K562 (cell line): ENCODE results near the gene GTPBP6. TPM values are rescaled to one million over a fixed set of nuclear protein-coding genes. Genes with fewer than 3 reads are reported as not detected.
A peak's percentile ranks its signal among the peaks of the same experiment; 100 is the strongest.

ENCODE experiments used
- ATAC-seq: fragments of 200-7000 bp; cut with Tn5 transposase; 3 replicates; pipeline ENCODE4 v1.9.1; 2020; ENCODE audit warnings: moderate library complexity
- BruUV-seq: library from RNA; stranded (reverse); fragments of 400-500 nt; replicated peaks from 2 replicates; lab custom pipeline; 2021; lab: Mats Ljungman, UMichigan
- CTCF ChIA-PET: fragments of 300-600 bp; formaldehyde crosslinking; extraction: SDS; loops from one replicate; lab custom pipeline; 2021; ENCODE audit warnings: low intra/inter-chr PET ratio; lab: Yijun Ruan, JAX
- POLR2A ChIA-PET: fragments of 300-600, 350-650 bp; sonication (Branson Sonifier 250); formaldehyde crosslinking; extraction: SDS; loops from one replicate; lab custom pipeline; 2021; ENCODE audit warnings: antibody characterized with exemption, inconsistent platforms; lab: Yijun Ruan, JAX
- DNase-seq, 4 experiments: peaks; one replicate each; pipeline versions ENCODE4 v3.0.0 to v3.0.0-alpha.2; 2011 to 2018; ENCODE audit warnings: low spot score in 3 of 4, mixed read lengths in 3 of 4; ENCODE audit errors: extremely low read depth in 1 of 4
- FAIRE-seq: peaks from 2 replicates; lab custom pipeline; 2011; peaks lifted over from hg19 to GRCh38; lab: Jason Lieb, UNC
- H2AFZ ChIP-seq: 2 replicates; pipeline ENCODE4 v1.6.0; 2011; ENCODE audit warnings: low read depth, low read length, control low read depth, inconsistent platforms
- H3K27ac ChIP-seq: fragments of 200-600 bp; 3 replicates; pipeline ENCODE4 v1.8.0; 2011; ENCODE audit warnings: low read depth, mild to moderate bottlenecking, control low read depth, inconsistent platforms, low read length, moderate library complexity, mixed read lengths; ENCODE audit errors: extremely low read depth
- H3K27me3 ChIP-seq, 2 experiments: fragments of 300-600 bp in 1 of 2; 2 replicates in 1 of 2; 3 replicates in 1 of 2; pipeline versions ENCODE4 v1.6.0 to v1.8.0; 2011; ENCODE audit warnings: inconsistent platforms in 2 of 2, low read length in 2 of 2, mild to moderate bottlenecking in 1 of 2, mixed read lengths in 1 of 2, moderate library complexity in 1 of 2; ENCODE audit not compliant: control insufficient read depth in 2 of 2, insufficient read depth in 2 of 2
- H3K36me3 ChIP-seq: fragments of 300-600 bp; 3 replicates; pipeline ENCODE4 v1.8.0; 2011; ENCODE audit warnings: mild to moderate bottlenecking, low read length, inconsistent platforms; ENCODE audit not compliant: control insufficient read depth, insufficient read depth
- H3K4me1 ChIP-seq, 2 experiments: fragments of 200-600 bp in 1 of 2; replicated peaks in 1 of 2; 2 replicates in 1 of 2; 3 replicates in 1 of 2; pipeline versions ENCODE4 v1.5.1 to v1.8.0; 2011; ENCODE audit warnings: inconsistent platforms in 2 of 2, low read length in 2 of 2, mild to moderate bottlenecking in 1 of 2, mixed read lengths in 1 of 2, moderate library complexity in 1 of 2; ENCODE audit not compliant: control insufficient read depth in 2 of 2, insufficient read depth in 2 of 2
- H3K4me2 ChIP-seq: 2 replicates; pipeline ENCODE4 v1.6.1; 2011; ENCODE audit warnings: low read length, control low read depth, inconsistent platforms, mixed read lengths; ENCODE audit not compliant: insufficient read depth
- H3K4me3 ChIP-seq: fragments of 200-600 bp; sonication (generic), shearing (Covaris generic); 2 replicates; pipeline ENCODE4 v1.5.1; 2016; ENCODE audit warnings: control low read depth, inconsistent platforms
- H3K79me2 ChIP-seq: fragments of 200-600 bp; 3 replicates; pipeline ENCODE4 v1.8.0; 2011; ENCODE audit warnings: low read length, inconsistent platforms; ENCODE audit not compliant: control insufficient read depth, insufficient read depth
- H3K9ac ChIP-seq, 2 experiments: 2 replicates each; pipeline versions ENCODE4 v1.6.0 to v1.6.1; 2011; ENCODE audit warnings: low read depth in 2 of 2, low read length in 2 of 2, control low read depth in 1 of 2, inconsistent platforms in 1 of 2, mild to moderate bottlenecking in 1 of 2, mixed read lengths in 1 of 2; ENCODE audit not compliant: insufficient read depth in 1 of 2
- H3K9me1 ChIP-seq: one replicate; pipeline ENCODE4 v1.6.0; 2011; ENCODE audit warnings: inconsistent platforms, mild to moderate bottlenecking, low read length, moderate library complexity; ENCODE audit not compliant: control insufficient read depth, insufficient read depth
- H3K9me3 ChIP-seq: replicated peaks from 2 replicates; pipeline ENCODE4 v1.5.1; 2011; ENCODE audit warnings: low read depth, low read length, inconsistent platforms; ENCODE audit not compliant: control insufficient read depth, insufficient read depth
- H4K20me1 ChIP-seq: replicated peaks from 2 replicates; pipeline ENCODE4 v1.6.1; 2011; ENCODE audit warnings: low read length, inconsistent platforms, mixed read lengths; ENCODE audit not compliant: control insufficient read depth, insufficient read depth
- CREM ChIP-seq: IDR thresholded peaks from 2 replicates; pipeline ENCODE4 v1.6.1; 2014; ENCODE audit warnings: antibody characterized with exemption, low read depth
- CXXC5 ChIP-seq: fragments of 250-450 bp; sonication (Bioruptor Pico); IDR thresholded peaks from 2 replicates; pipeline ENCODE4 v1.8.0; 2022; ENCODE audit warnings: inconsistent platforms, mild to moderate bottlenecking, moderate library complexity
- L3MBTL2 ChIP-seq: fragments of 450-650 bp; IDR thresholded peaks from 2 replicates; pipeline ENCODE4 v1.6.1; 2016; ENCODE audit warnings: mild to moderate bottlenecking, moderate library complexity
- LEF1 ChIP-seq: fragments of 450-650 bp; IDR thresholded peaks from 2 replicates; pipeline ENCODE4 v1.6.1; 2016; ENCODE audit warnings: mild to moderate bottlenecking
- POLR2A ChIP-seq: fragments of 450-650 bp; conservative IDR thresholded peaks from 2 replicates; pipeline ENCODE4 v1.6.1; 2016
- POLR2B ChIP-seq: fragments of 450-650 bp; IDR thresholded peaks from 2 replicates; pipeline ENCODE4 v1.6.1; 2018; ENCODE audit warnings: low read depth; ENCODE audit not compliant: partially characterized antibody
- TBP ChIP-seq: optimal IDR thresholded peaks from 2 replicates; pipeline ENCODE3; 2011; ENCODE audit warnings: low read depth, low read length, improper control_type of control experiment
- XRCC4 ChIP-seq: IDR thresholded peaks from one replicate; pipeline ENCODE4 v1.6.1; 2011; ENCODE audit not compliant: insufficient read depth, insufficient read length; ENCODE audit errors: extremely low read depth
- ZNF140 ChIP-seq: fragments of 250-450 bp; sonication (Bioruptor Pico); IDR thresholded peaks from 2 replicates; pipeline ENCODE4 v1.8.0; 2021; ENCODE audit warnings: moderate library complexity, mild to moderate bottlenecking, inconsistent platforms
- ZNF239 ChIP-seq: fragments of 250-450 bp; sonication (Bioruptor Pico); IDR thresholded peaks from 2 replicates; pipeline ENCODE4 v1.4.0; 2020; ENCODE audit warnings: mild to moderate bottlenecking
- WGBS: fragments of 100-300 bp; shearing (Covaris generic); methylation state at CpG from one replicate; pipeline ENCODE4 v1.1.6; 2016; ENCODE audit warnings: low coverage, mixed read lengths; ENCODE audit not compliant: insufficient coverage; ENCODE audit errors: missing lambda C conversion rate; 5-methylcytosine and 5-hydroxymethylcytosine counted together
- in situ Hi-C: fragments of 300-500 bp; cut with MboI; formaldehyde crosslinking; loops from 4 replicates; pipeline ENCODE4 v1.15.0; 2018; ENCODE audit warnings: inconsistent platforms, mixed read lengths
- intact Hi-C: fragments of 100-400 bp; cut with micrococcal nuclease; formaldehyde crosslinking; loops from 2 replicates; pipeline ENCODE4 v1.14.2; 2022
- polyA plus RNA-seq, 8 experiments: library from polyadenylated mRNA; depleted of rRNA in 4 of 8; stranded (reverse) in 5 of 8; unstranded in 3 of 8; fragments of >200 nt; fragmentation: Nextera tagmentation in 2 of 8; fragmentation: Illumina TruSeq in 1 of 8; extraction: Ambion mirVana in 2 of 8; extraction: Trizol in 1 of 8; gene quantifications; 2 replicates each; pipeline versions ENCODE4 v1.2.1 to v1.2.3, GENCODE V29; 2011 to 2014; ENCODE audit warnings: inconsistent platforms in 1 of 8, missing spikeins in 1 of 8
- total RNA-seq, 7 experiments: library from RNA; depleted of rRNA in 6 of 7; stranded (reverse); fragments of >200 nt in 6 of 7; fragmentation: Illumina TruSeq in 2 of 7; extraction: Trizol in 2 of 7; gene quantifications; 2 replicates each; pipeline versions ENCODE4 v1.2.1 to v1.2.3, GENCODE V29; 2011 to 2021; ENCODE audit warnings: low replicate concordance in 1 of 7
- TF ChIP-seq, protein P1 (sequence below): fragments of 450-650 bp; formaldehyde crosslinking; IDR thresholded peaks from 2 replicates; pipeline ENCODE4 v1.4.0; 2020; ENCODE audit warnings: mild to moderate bottlenecking, mixed read lengths
- TF ChIP-seq, protein P2 (sequence below), 2 experiments: IDR thresholded peaks in 1 of 2; conservative IDR thresholded peaks in 1 of 2; 2 replicates each; pipeline ENCODE4 v1.6.1; 2016; ENCODE audit warnings: low read depth in 2 of 2, mild to moderate bottlenecking in 1 of 2, missing compliant biosample characterization in 1 of 2, missing genetic modification characterization in 1 of 2, moderate library complexity in 1 of 2
- TF ChIP-seq, protein P3 (sequence below): fragments of 450-650 bp; formaldehyde crosslinking; conservative IDR thresholded peaks from 2 replicates; pipeline ENCODE4 v1.4.0; 2022; ENCODE audit warnings: mild to moderate bottlenecking, missing genetic modification characterization
- TF ChIP-seq, protein P4 (sequence below), 2 experiments: fragments of 450-650 bp; IDR thresholded peaks; 2 replicates each; pipeline ENCODE4 v1.6.1; 2016

GTPBP6 gene
- total and polyA plus RNA-seq, 9 of the 15 experiments (the other 6 are each of a cell fraction or from before 2014, with no cell fraction given) = 0.24 to 35.2 (median 8.0) TPM

DNA sequence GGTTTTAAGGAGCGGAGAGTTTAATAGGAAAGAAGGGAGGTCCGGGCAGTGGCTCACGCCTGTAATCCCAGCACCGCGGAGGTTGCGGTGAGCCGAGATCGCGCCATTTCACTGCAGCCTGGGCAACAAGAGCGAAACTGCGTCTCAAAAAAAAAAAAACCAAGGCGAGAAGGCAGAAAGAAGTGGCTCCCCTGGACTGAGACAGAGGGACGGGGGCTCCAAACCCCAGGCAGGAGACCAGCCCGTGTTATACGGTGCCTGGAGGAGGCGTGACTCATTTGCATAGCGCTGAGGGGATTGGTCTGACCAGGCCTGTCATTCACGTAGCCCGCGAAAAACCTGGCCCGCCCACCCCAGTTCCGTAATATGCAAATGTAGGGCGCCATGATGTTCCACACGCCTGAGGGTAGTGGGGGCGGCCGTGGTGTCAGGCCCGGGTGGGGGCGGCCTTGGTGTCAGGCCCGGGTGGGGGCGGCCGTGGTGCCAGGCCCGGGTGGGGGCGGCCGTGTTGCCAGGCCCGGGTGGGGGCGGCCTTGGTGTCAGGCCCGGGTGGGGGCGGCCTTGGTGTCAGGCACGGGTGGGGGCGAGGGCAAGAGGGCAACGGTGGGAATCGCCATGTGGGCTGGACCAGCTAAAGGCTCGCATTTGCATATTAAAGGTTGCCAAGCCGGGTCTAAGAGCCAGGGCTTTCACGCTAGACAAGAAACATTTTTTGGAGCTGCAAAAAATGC is 35.3 kb downstream of the GTPBP6 start:
- 0% methylated on average over 24 of the region's 45 CpGs for WGBS
- intact Hi-C loops (loop anchor here (1.0 kb wide), 1 partner anchor 35 kb away; the partner anchor contains the start of gene GTPBP6), in situ Hi-C loops (no loop called here)
- Histone ChIP-seq H3K9me3 (no peaks in the 10 kb centered on the region), H3K79me2 (peaks cover 52% of the 10 kb centered on the region), H3K36me3 (peaks cover 37% of the 10 kb centered on the region), H3K4me2 (peak overlapping the region; percentile 70), H2AFZ (peak overlapping the region; percentile 59; the same call in 1 of the 2 replicates), H3K27me3 (no peaks in the 10 kb centered on the region), H3K27ac (peak overlapping the region; percentile 90), H3K4me3 (peak overlapping the region; percentile 46), H4K20me1 (no peaks in the 10 kb centered on the region), H3K9ac (peak overlapping the region; percentile 73 to 90), H3K4me1 (peaks cover 4 to 20% of the 10 kb centered on the region in 2 experiments; a peak in 4 of 5 replicates), H3K9me1 (no peaks in the 10 kb centered on the region)
- ChIA-PET CTCF (no interaction called here), POLR2A (no interaction called here)
- FAIRE-seq (peak; percentile 98), DNase-seq (peak; percentile 77 to 95 (median 84)), ATAC-seq (peak; percentile 97)
- BruUV-seq = no TSS peak
- TF ChIP-seq ZNF239 (no peak), ZNF140 (CRISPR knock-in tag) (no peak), CXXC5 (peak; percentile 40), LEF1 (peak; percentile 42; the same call in 1 of the 2 replicates), POLR2A (peak; percentile 87), L3MBTL2 (no peak), CREM (peak; percentile 61; the same call in 1 of the 2 replicates), XRCC4 (no peak), TBP (peak; percentile 67), POLR2B (peak; percentile 84)
- TF ChIP-seq, protein P1, sequence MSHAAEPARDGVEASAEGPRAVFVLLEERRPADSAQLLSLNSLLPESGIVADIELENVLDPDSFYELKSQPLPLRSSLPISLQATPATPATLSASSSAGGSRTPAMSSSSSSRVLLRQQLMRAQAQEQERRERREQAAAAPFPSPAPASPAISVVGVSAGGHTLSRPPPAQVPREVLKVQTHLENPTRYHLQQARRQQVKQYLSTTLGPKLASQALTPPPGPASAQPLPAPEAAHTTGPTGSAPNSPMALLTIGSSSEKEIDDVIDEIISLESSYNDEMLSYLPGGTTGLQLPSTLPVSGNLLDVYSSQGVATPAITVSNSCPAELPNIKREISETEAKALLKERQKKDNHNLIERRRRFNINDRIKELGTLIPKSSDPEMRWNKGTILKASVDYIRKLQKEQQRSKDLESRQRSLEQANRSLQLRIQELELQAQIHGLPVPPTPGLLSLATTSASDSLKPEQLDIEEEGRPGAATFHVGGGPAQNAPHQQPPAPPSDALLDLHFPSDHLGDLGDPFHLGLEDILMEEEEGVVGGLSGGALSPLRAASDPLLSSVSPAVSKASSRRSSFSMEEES (CRISPR knock-in tag) = no peak
- TF ChIP-seq, protein P2, sequence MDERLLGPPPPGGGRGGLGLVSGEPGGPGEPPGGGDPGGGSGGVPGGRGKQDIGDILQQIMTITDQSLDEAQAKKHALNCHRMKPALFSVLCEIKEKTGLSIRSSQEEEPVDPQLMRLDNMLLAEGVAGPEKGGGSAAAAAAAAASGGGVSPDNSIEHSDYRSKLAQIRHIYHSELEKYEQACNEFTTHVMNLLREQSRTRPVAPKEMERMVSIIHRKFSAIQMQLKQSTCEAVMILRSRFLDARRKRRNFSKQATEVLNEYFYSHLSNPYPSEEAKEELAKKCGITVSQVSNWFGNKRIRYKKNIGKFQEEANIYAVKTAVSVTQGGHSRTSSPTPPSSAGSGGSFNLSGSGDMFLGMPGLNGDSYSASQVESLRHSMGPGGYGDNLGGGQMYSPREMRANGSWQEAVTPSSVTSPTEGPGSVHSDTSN (CRISPR knock-in tag; IDR thresholded peaks at IDR 0.05; ENCODE audit: low read depth) = peak; percentile 69
- TF ChIP-seq, protein P2 (tag; conservative IDR thresholded peaks at IDR 0.05; ENCODE audit: low read depth) = peak; percentile 89
- TF ChIP-seq, protein P3, sequence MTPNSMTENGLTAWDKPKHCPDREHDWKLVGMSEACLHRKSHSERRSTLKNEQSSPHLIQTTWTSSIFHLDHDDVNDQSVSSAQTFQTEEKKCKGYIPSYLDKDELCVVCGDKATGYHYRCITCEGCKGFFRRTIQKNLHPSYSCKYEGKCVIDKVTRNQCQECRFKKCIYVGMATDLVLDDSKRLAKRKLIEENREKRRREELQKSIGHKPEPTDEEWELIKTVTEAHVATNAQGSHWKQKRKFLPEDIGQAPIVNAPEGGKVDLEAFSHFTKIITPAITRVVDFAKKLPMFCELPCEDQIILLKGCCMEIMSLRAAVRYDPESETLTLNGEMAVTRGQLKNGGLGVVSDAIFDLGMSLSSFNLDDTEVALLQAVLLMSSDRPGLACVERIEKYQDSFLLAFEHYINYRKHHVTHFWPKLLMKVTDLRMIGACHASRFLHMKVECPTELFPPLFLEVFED (CRISPR knock-in tag) = no peak
- TF ChIP-seq, protein P4, sequence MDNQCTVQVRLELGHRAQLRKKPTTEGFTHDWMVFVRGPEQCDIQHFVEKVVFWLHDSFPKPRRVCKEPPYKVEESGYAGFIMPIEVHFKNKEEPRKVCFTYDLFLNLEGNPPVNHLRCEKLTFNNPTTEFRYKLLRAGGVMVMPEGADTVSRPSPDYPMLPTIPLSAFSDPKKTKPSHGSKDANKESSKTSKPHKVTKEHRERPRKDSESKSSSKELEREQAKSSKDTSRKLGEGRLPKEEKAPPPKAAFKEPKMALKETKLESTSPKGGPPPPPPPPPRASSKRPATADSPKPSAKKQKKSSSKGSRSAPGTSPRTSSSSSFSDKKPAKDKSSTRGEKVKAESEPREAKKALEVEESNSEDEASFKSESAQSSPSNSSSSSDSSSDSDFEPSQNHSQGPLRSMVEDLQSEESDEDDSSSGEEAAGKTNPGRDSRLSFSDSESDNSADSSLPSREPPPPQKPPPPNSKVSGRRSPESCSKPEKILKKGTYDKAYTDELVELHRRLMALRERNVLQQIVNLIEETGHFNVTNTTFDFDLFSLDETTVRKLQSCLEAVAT (IDR thresholded peaks at IDR 0.05) = peak; percentile 21 to 62; a peak in 1 of 4 replicates
